ENCODE results near the gene SPEG. TPM values are rescaled to one million over a fixed set of nuclear protein-coding genes. Genes with fewer than 3 reads are reported as not detected.

Gene SPEG
- total and polyA plus RNA-seq, 2 of the 13 experiments (the other 11 are each of a cell fraction or from before 2014, with no cell fraction given): 0.18 to 0.24 TPM

DNA sequence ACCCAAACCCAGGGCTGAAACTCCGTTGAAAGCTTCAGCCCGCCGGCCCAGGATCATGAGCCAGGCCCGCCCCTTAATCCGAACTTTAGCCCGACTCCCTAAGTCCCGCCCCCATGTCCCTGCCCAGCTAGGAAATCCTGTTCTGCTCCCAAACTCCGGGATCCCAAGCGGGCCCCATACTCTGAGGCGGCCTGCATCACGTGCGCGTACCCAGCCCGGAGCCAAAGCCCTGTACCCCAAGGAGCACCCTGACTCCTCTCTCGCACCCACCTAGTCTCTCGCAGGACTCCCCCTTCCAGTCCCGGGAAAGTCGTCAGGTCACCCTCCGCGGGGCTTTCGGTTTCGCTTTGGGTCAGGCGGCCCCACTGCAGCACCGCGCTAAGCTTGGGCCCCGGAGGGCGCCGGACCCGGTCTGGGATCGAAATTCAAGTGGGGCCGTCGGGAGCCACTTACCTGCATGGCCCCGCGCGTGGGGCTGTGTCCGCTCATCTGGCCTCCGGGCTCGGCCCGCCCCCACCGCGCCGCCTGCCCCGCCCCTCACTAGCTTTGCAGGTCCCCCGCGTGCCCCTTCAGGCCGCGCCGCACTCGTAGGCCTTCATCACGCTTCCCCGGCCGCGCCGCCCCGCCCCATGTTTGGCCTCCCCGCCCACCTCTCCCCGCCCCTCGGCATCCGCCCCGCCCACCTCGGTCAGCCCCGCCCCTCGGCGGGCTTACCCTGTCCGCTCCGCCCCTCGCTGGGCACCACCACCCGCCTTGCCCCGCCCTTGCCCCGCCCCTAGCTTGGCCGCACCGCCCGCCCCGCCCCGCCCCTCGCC is 47.1 kb upstream of the SPEG start, which contains the start of gene DNPEP (continued):
- no peak for TF ChIP-seq HOXD1 (CRISPR knock-in tag; IDR thresholded peaks at IDR 0.05)
- peak; percentile 38; the same call in 1 of the 2 replicates for TF ChIP-seq NR2C2 (CRISPR knock-in tag; IDR thresholded peaks at IDR 0.05; ENCODE audit: borderline replicate concordance)
- no peak for TF ChIP-seq ZNF33A (CRISPR knock-in tag; IDR thresholded peaks at IDR 0.05; ENCODE audit: borderline replicate concordance)
- TF ChIP-seq ZSCAN22 (CRISPR knock-in tag; IDR thresholded peaks at IDR 0.05): no peak
- no peak; the same call in 1 of the 2 replicates for TF ChIP-seq GABPA (IDR thresholded peaks at IDR 0.05; ENCODE audit: low read depth, low read length)
- 0 out of 2 replicates have a peak, but pooled peaks have one; percentile 42 for TF ChIP-seq GABPA (CRISPR knock-in tag; IDR thresholded peaks at IDR 0.05; ENCODE audit: low read depth)
- peak; percentile 49; the same call in 1 of the 2 replicates for TF ChIP-seq CREM (IDR thresholded peaks at IDR 0.05)
- no peak for TF ChIP-seq CREM (CRISPR knock-in tag; IDR thresholded peaks at IDR 0.05)
- peak; percentile 69 for TF ChIP-seq SRSF1 (optimal IDR thresholded peaks at IDR 0.05; ENCODE audit: low read depth, low read length)
- TF ChIP-seq ELF1 (CRISPR knock-in tag; IDR thresholded peaks at IDR 0.05): 0 out of 2 replicates have a peak, but pooled peaks have one; percentile 18
- peak; percentile 66; the same call in 1 of the 2 replicates for TF ChIP-seq GATAD1 (CRISPR knock-in tag; IDR thresholded peaks at IDR 0.05)
- TF ChIP-seq MED1 (CRISPR knock-in tag; IDR thresholded peaks at IDR 0.05): peak; percentile 27; the same call in 1 of the 2 replicates
- TF ChIP-seq NPAS2 (CRISPR knock-in tag; IDR thresholded peaks at IDR 0.05; ENCODE audit: borderline replicate concordance): no peak
- peak; percentile 68 for TF ChIP-seq ZNF124 (CRISPR knock-in tag; IDR thresholded peaks at IDR 0.05)
- TF ChIP-seq ZSCAN20 (CRISPR knock-in tag; IDR thresholded peaks at IDR 0.05; ENCODE audit: borderline replicate concordance): no peak; the same call in 1 of the 2 replicates
- peak; percentile 81; the same call in 1 of the 2 replicates for TF ChIP-seq ZNF768 (CRISPR knock-in tag; IDR thresholded peaks at IDR 0.05)
- no peak for TF ChIP-seq PAF1 (CRISPR knock-in tag; IDR thresholded peaks at IDR 0.05)
- TF ChIP-seq PITX1 (CRISPR knock-in tag; IDR thresholded peaks at IDR 0.05): peak; percentile 68; the same call in 1 of the 2 replicates
- TF ChIP-seq, protein P1, sequence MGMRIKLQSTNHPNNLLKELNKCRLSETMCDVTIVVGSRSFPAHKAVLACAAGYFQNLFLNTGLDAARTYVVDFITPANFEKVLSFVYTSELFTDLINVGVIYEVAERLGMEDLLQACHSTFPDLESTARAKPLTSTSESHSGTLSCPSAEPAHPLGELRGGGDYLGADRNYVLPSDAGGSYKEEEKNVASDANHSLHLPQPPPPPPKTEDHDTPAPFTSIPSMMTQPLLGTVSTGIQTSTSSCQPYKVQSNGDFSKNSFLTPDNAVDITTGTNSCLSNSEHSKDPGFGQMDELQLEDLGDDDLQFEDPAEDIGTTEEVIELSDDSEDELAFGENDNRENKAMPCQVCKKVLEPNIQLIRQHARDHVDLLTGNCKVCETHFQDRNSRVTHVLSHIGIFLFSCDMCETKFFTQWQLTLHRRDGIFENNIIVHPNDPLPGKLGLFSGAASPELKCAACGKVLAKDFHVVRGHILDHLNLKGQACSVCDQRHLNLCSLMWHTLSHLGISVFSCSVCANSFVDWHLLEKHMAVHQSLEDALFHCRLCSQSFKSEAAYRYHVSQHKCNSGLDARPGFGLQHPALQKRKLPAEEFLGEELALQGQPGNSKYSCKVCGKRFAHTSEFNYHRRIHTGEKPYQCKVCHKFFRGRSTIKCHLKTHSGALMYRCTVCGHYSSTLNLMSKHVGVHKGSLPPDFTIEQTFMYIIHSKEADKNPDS (CRISPR knock-in tag; IDR thresholded peaks at IDR 0.05): 0 out of 2 replicates have a peak, but pooled peaks have one; percentile 19
- TF ChIP-seq, protein P2, sequence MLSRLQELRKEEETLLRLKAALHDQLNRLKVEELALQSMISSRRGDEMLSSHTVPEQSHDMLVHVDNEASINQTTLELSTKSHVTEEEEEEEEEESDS (CRISPR knock-in tag; IDR thresholded peaks at IDR 0.05; ENCODE audit: borderline replicate concordance): no peak
- no peak for TF ChIP-seq ZEB1 (IDR thresholded peaks at IDR 0.05; ENCODE audit: insufficient replicate concordance, low read depth)
- no peak for TF ChIP-seq ZFP82 (CRISPR knock-in tag; IDR thresholded peaks at IDR 0.05; ENCODE audit: borderline replicate concordance)
- TF ChIP-seq ZNF788 (CRISPR knock-in tag; IDR thresholded peaks at IDR 0.05; ENCODE audit: borderline replicate concordance): peak; percentile 77; the same call in 1 of the 2 replicates
- peak; percentile 93 for TF ChIP-seq ZNF563 (CRISPR knock-in tag; IDR thresholded peaks at IDR 0.05)
- TF ChIP-seq ZBTB21 (CRISPR knock-in tag; IDR thresholded peaks at IDR 0.05): no peak
- TF ChIP-seq THYN1 (CRISPR knock-in tag; IDR thresholded peaks at IDR 0.05; ENCODE audit: borderline replicate concordance, low read depth): 0 out of 2 replicates have a peak, but pooled peaks have one; percentile 87
- TF ChIP-seq KLF13 (CRISPR knock-in tag; IDR thresholded peaks at IDR 0.05): no peak
- peak; percentile 92 for TF ChIP-seq KAT7 (CRISPR knock-in tag; IDR thresholded peaks at IDR 0.05; ENCODE audit: borderline replicate concordance)
